Measurements from ENCODE around the gene CLUH.

The CLUH gene

GRCh38 chr17:2723997-2724783, 12.6 kb upstream of the CLUH start:
- no peak for TF ChIP-seq MYC (IDR thresholded peaks at IDR 0.05; ENCODE audit: low read depth, low read length)
- no peak for TF ChIP-seq CTCF (IDR thresholded peaks at IDR 0.05; ENCODE audit: low read depth, low read length)
- TF ChIP-seq POLR2A (IDR thresholded peaks at IDR 0.05; ENCODE audit: extremely low read depth, insufficient read length): no peak
- no peak for TF ChIP-seq MAX (IDR thresholded peaks at IDR 0.05; ENCODE audit: low read depth, low read length)
- H3K4me3 ChIP-seq (ENCODE audit: low read depth, low read length): no peak overlapping the region
- no peak for DNase-seq (ENCODE audit: low read depth)

- no peak for TF ChIP-seq CTCF (IDR thresholded peaks at IDR 0.05; ENCODE audit: low read depth, low read length)
- no peak for TF ChIP-seq POLR2A (IDR thresholded peaks at IDR 0.05; ENCODE audit: extremely low read depth, insufficient read length)
- TF ChIP-seq MAX (IDR thresholded peaks at IDR 0.05; ENCODE audit: low read depth, low read length): no peak
- no peak for TF ChIP-seq MYC (IDR thresholded peaks at IDR 0.05; ENCODE audit: low read depth, low read length)
- no peak overlapping the region for H3K4me3 ChIP-seq (ENCODE audit: low read depth, low read length)
- DNase-seq (ENCODE audit: low read depth): no peak
These were observed 12.0 kb upstream of the CLUH start for GRCh38 chr17:2723505-2723996.

- no peak for TF ChIP-seq CTCF (IDR thresholded peaks at IDR 0.05; ENCODE audit: low read depth, low read length)
- TF ChIP-seq MAX (IDR thresholded peaks at IDR 0.05; ENCODE audit: low read depth, low read length): no peak
- TF ChIP-seq MYC (IDR thresholded peaks at IDR 0.05; ENCODE audit: low read depth, low read length): no peak
- no peak for TF ChIP-seq POLR2A (IDR thresholded peaks at IDR 0.05; ENCODE audit: extremely low read depth, insufficient read length)
- no peak for DNase-seq (ENCODE audit: low read depth)
- H3K4me3 ChIP-seq (ENCODE audit: low read depth, low read length): no peak overlapping the region
These were observed 11.0 kb upstream of the CLUH start for GRCh38 chr17:2722611-2723010.

GRCh38 chr17:2721603-2722002, 10.0 kb upstream of the CLUH start:
- no peak for DNase-seq (ENCODE audit: low read depth)
- H3K4me3 ChIP-seq (ENCODE audit: low read depth, low read length): no peak overlapping the region
- TF ChIP-seq MAX (IDR thresholded peaks at IDR 0.05; ENCODE audit: low read depth, low read length): no peak
- no peak for TF ChIP-seq MYC (IDR thresholded peaks at IDR 0.05; ENCODE audit: low read depth, low read length)
- no peak for TF ChIP-seq CTCF (IDR thresholded peaks at IDR 0.05; ENCODE audit: low read depth, low read length)
- TF ChIP-seq POLR2A (IDR thresholded peaks at IDR 0.05; ENCODE audit: extremely low read depth, insufficient read length): no peak

GRCh38 chr17:2719861-2720260, 8.3 kb upstream of the CLUH start:
- DNase-seq (ENCODE audit: low read depth): no peak
- TF ChIP-seq CTCF (IDR thresholded peaks at IDR 0.05; ENCODE audit: low read depth, low read length) (no peak), MYC (IDR thresholded peaks at IDR 0.05; ENCODE audit: low read depth, low read length) (no peak), POLR2A (IDR thresholded peaks at IDR 0.05; ENCODE audit: extremely low read depth, insufficient read length) (no peak)
- H3K4me3 ChIP-seq (ENCODE audit: low read depth, low read length): no peak overlapping the region

Data from NB4 (cell line).